Activated CD8-positive, alpha-beta memory T cell treated with anti-CD3 and anti-CD28 coated beads for 1 hour (primary cell): ENCODE results near the gene SLC1A2.

Experiments
- DNase-seq, 2 donors: peaks; one replicate each; pipeline ENCODE4 v3.0.0-alpha.2; 2020; ENCODE audit warnings: low read depth in 1 of 2; ENCODE audit errors: extremely low read depth in 1 of 2

The SLC1A2 gene

GRCh38 chr11:35277827-35278226, 141.5 kb downstream of the SLC1A2 start:
- DNase-seq = no peak

DNA sequence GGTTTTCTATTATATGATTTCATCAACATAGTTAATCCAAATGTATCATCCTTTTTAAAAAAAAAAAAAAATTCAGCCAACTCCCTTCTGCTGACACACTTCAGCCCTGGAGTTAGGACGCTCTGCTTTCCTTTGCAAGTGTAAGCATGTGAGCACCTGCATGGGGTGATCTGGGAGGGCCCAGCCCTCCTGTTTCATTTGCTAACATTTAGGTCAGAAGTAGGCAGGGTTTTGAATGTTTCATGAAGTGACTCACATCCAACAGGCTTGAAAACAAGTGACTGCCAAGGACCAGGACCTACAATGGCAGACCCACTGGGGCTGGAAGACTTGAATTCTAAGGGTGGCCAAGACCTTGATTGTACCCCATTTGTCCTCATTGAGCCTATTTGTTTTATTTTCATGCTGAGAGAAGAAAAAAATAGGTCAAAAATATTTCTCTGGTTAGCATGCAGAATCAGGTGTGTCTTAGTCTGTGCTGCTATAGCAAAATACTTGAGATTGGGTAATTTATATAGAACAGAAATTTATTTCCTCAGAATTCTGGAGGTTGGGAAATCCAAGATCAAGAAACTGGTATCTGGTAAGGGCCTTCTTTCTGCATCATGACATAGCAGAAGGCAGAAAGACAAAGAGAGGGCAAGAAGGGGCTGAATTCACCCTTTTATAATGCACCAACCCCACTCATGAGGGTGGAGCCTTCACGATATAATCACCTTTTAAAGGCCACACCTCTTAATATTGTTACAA, 142.8 kb downstream of the SLC1A2 start:
- no peak for DNase-seq

GRCh38 chr11:35275786-35276170, 143.6 kb downstream of the SLC1A2 start:
- DNase-seq = no peak

- no peak for DNase-seq
Observed at GRCh38 chr11:35274909-35275785, 144.2 kb downstream of the SLC1A2 start.

DNA sequence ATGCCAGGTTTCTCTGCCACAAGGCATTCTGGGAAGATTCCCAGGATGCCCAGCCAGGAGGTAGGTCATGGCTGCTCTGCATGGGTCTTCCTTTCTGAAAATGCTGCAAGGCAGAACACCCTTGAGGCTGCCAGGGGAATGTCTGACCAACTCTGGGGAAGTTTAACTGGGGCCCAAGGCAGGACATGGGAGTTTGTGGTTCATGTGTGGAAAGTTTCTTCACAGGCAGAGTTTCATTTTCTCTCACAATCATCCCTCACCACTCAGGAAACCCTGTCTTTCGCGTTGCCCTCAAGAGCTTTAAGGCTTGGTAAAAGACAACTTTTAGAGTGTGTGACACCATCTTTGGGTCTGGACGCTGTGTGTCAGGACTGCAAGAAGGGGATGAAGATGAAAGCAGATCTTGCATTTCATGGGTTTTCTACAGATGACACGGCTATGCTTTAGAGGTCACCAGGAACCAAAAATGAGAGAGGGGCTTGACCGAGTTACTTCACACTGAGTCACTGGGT, 146.9 kb downstream of the SLC1A2 start:
- DNase-seq = no peak

GRCh38 chr11:35271031-35271430, 148.3 kb downstream of the SLC1A2 start:
- DNase-seq = no peak

GRCh38 chr11:35270342-35270741, 149.0 kb downstream of the SLC1A2 start:
- no peak for DNase-seq

GRCh38 chr11:35267504-35267903, 151.9 kb downstream of the SLC1A2 start:
- DNase-seq = no peak

GRCh38 chr11:35265755-35266454, 153.5 kb downstream of the SLC1A2 start:
- no peak for DNase-seq

DNA sequence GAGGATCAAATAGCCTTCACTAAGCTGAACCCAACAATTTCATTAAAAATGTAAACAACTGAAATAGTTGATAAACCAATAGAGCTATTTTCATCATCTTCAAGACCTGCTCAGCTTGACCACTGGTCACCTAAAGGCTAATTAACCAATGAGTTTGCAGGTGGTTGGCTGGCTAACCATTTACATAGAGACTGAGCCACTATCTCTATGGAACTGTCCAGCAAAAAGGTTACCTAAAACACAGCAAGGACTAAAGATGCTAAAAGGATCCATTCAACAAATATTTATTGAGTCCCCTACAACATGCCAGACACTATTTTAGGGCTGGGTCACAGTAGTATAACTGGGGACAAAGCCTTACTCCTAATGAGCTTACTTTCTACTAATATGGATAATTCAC, 156.6 kb downstream of the SLC1A2 start:
- DNase-seq = no peak

GRCh38 chr11:35262056-35262455, 157.3 kb downstream of the SLC1A2 start:
- DNase-seq = no peak

DNA sequence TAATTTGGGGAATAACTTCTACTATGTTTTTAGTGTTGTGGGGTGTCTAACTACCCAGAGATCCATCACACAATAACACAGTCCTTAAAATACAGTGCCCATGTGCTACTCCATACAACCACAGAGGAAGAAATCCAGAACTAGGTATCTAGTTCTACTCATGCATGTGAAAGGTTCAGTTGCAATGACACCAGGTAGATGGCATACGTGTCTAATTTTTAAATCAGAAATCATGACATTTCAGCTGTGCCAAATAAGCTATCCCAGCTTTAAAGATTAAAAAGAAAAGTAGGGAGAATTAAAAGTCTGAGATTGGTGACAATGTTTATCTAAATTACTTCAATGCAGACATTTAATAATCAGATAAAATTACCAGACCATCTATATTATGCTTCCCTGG, 158.2 kb downstream of the SLC1A2 start:
- DNase-seq = no peak

DNA sequence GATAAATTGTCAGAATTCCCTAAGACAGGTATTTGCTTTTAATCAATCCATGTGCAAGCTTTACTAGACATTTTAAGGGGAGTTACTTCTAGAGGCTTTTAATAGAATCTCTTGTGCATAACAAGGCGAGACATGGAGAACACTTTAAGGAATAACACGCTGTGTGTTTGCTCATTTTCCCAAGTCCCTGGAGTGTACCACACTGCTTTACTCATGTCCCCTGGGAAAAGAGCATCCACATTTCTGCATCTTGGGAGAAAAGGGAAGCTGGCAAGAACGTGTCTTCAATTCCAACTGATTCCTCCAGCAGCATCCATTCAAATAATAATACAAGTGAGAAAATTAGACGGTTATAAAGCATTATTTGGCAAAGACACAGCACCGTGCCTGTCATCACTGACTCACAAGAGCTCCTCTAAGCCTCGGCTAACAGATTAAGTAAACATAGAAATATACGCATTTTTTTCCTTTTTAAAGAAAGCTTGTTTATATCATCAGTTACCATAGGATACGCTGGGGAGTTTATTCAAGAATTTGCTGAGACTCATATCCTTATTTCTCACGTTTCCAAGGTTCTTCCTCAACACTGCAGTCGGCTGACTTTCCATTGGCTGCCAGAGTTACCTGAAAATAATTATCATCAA, 158.9 kb downstream of the SLC1A2 start:
- DNase-seq = no peak

GRCh38 chr11:35259529-35259928, 159.8 kb downstream of the SLC1A2 start:
- DNase-seq = no peak

DNA sequence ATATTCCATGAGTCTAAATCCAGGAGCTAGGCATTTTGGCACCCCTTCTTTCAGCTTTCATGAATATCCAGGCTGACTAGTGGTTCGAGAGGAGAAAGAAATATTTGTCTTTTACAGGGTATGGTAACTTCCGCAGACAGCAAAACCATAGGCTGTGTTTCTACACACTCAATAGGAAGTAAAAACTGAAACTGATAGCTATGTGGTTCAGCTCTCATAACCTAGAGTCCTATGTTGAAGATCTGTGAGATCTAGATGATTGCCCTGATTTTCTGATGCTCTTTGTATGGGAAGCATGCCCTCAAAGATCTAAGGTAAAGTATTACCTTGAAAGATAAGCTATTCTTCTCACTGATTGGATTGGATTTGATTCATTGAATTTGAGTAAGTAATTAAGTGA, 162.1 kb downstream of the SLC1A2 start:
- no peak for DNase-seq

DNA sequence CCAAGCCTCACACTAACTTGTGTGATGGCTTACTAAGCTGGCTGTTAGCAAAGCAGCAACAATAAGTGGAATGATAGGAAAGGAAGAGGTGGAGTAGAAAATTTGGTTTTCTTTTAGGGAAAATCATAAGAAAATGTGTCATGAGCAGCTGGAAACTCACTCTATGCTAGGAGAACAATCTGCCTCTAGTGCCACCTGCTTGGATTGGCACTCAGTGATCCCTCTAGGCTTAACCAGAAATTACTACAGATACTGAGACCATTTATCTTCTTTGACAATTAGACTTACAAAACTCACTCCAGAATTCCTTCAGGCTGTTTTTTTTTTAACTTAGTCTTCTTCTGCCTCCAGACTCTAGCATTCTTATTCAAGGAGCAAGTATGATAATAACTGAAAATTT, 163.1 kb downstream of the SLC1A2 start:
- no peak for DNase-seq

DNA sequence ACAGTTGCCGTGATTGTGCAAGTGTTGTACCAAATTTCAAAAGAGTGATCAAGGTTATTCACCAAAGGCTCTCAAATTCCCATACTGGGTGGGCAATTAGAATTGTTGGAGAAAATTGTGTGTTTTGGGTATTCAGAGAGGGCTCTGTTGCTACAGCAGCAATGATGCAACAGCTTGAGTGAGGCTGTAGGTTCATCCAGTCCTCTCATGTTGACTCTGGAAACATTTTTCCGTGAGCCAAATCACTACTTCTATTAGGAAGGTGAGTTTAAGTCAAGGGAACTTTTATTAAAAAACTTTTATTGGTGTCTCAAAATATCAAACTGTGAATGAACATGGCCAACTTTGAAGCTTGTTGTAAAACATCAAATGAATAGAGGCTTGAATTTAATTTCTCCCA, 163.8 kb downstream of the SLC1A2 start:
- no peak for DNase-seq

GRCh38 chr11:35253237-35253636, 166.1 kb downstream of the SLC1A2 start:
- DNase-seq = no peak

GRCh38 chr11:35250621-35251020, 168.7 kb downstream of the SLC1A2 start:
- DNase-seq = no peak

DNA sequence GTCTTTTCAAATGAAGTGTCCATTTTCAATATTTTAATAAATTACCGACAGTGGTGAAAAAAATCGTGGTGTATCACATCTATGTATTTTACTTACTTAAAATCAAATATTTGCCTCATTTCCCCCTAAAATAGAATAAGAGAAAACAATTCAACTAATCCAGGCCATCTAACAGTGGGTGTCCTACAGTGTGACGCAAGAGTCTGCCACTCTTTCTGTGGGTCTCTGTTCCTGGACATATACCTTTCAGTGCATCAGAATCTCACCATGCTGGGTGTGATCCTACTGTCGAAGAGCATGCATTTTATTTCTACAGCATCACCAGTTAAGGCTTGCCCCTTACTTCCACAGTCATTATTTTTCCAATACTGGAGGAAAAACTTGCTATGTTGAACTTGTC, 169.2 kb downstream of the SLC1A2 start:
- no peak for DNase-seq
